Fibroblast of the aortic adventitia (primary cell): ENCODE measurements around the gene ID3. TPM values are rescaled to one million over a fixed set of nuclear protein-coding genes. Genes with fewer than 3 reads are reported as not detected.

Source experiments
- DNase-seq: peaks from one replicate; pipeline ENCODE4 v3.0.0-alpha.2; 2010; ENCODE audit warnings: low read depth
- H3K4me3 ChIP-seq: 2 replicates; pipeline ENCODE4 v1.5.1; 2011; ENCODE audit warnings: low read depth, mild to moderate bottlenecking, control low read depth, low read length, moderate library complexity
- total RNA-seq: library from RNA; depleted of rRNA; stranded (reverse); fragments of >200 nt; gene quantifications from 2 replicates; pipeline ENCODE4 v1.2.3, GENCODE V29; 2012; ENCODE audit warnings: low replicate concordance
- TF ChIP-seq, protein P1 (sequence below): IDR thresholded peaks from 2 replicates; pipeline ENCODE4 v1.5.1; 2011; ENCODE audit warnings: mild to moderate bottlenecking, low read length, control low read depth, inconsistent platforms; ENCODE audit not compliant: insufficient read depth

The ID3 gene
- total RNA-seq, 1 donor = 51.8 TPM

DNA sequence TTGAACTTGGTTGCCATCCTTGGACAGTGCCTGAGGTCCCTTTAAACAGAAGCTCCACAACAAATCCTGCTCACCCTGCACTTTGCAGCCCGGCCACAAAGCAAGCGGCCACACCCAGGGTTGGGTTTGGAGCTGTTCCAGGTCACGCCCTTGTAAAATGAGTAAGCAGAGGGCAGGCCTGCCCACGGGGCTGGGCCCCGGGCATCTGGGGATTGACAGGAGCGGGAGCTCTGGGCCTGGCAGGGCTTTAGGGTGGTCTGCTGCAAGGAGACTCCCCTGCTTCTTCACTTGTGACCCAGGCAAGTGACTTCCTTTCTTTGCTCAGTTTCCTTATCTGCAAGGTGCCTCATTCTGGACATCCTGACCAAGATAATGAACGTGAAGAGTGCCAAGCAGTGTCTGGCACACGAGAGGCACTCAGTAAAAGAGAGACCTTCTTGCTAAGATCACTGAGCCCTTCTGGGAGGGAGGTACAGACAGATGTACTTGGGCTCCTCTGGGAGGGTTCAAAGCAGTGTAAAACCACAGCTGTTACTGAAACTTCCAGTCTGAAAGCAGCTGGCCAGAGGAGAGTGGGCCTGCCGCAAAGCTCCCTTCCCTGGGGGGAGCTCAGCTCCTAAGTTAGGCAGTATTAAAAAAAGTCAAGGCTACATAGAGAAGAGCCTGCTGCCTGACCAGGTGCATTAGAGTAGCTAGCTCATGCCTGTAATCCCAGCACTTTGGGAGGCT lies 30.9 kb downstream of the ID3 start:
- H3K4me3 ChIP-seq = no peak overlapping the region
- DNase-seq = peak; percentile 86
- TF ChIP-seq, protein P1, sequence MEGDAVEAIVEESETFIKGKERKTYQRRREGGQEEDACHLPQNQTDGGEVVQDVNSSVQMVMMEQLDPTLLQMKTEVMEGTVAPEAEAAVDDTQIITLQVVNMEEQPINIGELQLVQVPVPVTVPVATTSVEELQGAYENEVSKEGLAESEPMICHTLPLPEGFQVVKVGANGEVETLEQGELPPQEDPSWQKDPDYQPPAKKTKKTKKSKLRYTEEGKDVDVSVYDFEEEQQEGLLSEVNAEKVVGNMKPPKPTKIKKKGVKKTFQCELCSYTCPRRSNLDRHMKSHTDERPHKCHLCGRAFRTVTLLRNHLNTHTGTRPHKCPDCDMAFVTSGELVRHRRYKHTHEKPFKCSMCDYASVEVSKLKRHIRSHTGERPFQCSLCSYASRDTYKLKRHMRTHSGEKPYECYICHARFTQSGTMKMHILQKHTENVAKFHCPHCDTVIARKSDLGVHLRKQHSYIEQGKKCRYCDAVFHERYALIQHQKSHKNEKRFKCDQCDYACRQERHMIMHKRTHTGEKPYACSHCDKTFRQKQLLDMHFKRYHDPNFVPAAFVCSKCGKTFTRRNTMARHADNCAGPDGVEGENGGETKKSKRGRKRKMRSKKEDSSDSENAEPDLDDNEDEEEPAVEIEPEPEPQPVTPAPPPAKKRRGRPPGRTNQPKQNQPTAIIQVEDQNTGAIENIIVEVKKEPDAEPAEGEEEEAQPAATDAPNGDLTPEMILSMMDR = no peak

GRCh38 chr1:23527900-23528249 lies 31.4 kb downstream of the ID3 start:
- TF ChIP-seq, protein P1 = no peak

DNA sequence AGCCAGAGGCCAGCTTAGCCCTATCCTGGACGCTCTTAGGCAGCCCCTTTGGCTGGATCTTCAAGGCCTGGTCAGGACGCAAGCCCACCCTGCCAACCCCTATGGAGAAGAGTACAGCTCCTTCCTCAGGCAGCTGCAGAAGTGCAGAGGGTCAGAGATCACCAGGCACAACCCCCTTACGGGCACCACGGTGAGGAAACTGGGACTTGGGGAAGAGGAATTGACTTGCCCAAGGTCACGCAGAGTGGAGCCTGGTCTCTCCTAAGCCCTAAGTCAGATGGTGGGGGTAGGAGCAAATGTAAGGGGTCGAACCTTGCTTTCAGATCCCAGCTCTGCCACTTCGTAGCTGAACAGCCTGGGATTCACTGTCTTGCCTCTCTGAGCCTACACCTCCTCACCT lies 31.9 kb downstream of the ID3 start:
- TF ChIP-seq, protein P1 = no peak
- H3K4me3 ChIP-seq = no peak overlapping the region
- no peak for DNase-seq

More at GRCh38 chr1:23527900-23528249, 31.4 kb downstream of the ID3 start:
- DNase-seq = no peak
- H3K4me3 ChIP-seq = no peak overlapping the region

DNA sequence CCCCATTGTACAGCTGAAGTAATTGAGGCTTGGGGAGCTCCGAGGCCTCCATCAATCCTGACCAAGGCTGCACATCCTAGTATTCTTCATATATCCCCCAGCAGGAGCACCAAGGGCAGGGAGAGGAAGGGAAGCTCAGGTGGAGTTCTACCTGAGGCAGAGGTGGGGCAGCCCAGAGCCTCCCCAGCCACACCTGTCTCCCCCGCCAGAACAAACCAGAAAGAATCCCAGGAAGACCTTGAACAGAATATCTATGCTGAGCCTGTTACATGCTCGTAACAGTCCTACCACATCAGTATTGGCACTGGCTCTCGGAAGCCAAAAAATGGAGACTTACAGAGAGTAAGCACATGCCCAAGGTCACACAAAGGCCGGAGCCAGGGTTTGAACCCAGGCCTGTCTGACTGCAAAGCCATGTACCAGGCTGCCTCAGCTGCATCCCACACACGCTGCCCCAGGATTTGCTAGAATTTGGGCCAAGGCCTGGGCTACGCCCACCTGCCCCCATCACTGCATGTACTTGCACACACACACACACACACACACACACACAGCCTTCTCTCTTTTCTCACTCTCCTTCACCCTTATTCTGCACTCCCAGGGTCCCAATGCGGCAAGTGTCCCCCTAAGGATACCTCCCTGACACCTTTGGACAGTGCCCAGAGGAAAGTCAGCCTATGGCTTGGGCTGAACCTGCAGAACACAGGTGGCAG lies 32.8 kb downstream of the ID3 start:
- no peak for DNase-seq
- TF ChIP-seq, protein P1 = no peak
- no peak overlapping the region for H3K4me3 ChIP-seq

GRCh38 chr1:23525558-23526250 lies 33.6 kb downstream of the ID3 start:
- TF ChIP-seq, protein P1 = no peak
- no peak overlapping the region for H3K4me3 ChIP-seq
- no peak for DNase-seq

DNA sequence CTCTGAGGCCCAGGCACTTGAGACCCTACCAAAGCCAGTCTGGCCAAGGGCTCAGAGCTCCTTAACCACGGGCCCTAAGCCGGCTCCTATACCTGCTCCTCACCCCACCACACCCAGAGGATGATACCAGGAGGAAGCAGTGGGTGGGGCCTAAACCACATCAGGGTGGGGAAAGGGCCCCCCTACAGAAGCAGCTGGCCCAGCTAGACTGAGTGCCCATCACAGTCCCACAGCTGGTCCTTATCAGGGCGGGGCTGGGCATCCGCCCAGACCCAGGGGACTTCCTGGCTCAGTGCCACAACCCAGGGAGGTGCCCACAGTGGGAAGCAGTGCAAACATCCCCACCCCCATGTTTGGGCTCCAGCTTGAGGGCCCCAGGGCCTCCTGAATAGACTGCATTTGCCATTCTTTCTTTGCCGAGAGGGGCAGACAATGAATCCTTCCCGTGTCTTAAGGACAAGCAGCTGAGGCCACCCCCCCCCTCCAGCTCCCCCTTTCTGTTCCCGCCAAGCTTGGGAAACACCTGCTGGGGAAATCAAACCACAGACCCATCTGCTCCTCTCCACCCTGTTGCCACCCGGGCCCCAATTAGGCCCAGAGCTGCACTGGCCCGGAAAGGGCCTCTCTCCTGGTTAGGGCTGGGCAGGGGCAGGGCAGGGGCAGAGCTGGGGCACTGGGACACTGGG lies 34.4 kb downstream of the ID3 start:
- H3K4me3 ChIP-seq = no peak overlapping the region
- TF ChIP-seq, protein P1 = no peak
- DNase-seq = no peak
